Measurements from ENCODE around the gene PPIP5K1.

The PPIP5K1 gene

DNA sequence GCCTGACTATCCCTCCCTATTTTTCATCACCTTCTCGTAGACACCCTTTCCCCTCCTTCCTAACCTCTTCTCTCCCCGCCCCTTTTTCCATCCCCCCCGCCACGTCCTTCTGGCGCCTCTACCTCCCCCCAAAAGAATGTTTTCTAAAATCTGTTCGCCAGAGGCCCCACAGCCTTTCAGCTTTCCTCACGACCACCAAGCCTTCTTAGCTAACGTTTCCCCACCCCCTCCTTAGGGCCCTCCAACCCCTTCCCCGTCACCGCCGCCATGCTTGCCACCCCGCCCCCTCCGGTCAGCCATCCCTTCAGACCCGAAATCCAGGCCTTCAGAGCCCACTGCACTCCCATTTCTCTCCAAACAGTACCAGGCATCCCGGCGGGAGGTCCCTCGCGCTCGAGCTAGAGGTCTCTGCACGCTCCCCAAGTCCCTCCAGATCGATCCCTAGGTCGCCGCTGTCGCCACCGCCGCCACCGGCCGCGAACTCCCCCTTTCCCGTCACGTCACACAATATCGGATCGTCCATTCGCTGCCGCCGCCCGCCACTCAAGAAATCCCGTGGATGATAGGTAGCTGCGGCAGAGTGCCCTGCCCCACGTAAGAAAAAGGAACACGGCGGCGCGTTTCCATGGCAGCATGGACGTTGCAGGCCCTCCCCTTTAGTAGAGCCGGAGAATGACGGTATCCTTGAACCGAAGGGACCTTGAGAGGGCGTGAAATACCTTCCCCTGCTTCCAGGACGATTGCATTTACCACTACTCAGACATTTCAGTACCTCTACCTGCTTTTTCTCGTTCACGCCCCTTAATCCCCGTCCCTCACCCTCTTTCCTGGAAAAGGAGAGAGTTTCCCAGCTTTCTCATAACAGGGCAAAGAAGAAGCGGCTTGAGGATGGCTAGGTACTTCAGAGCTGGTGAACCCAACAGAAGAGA is 97.1 kb downstream of the PPIP5K1 start, which contains the start of gene TP53BP1:
Gene TP53BP1, minus strand, starts transcription at position 484 of the 929 bp plus-strand sequence. Its CDS starts 113 bp downstream, at position 371.
- ChIA-PET POLR2A (ENCODE audit: low non-redundant PET) (no interaction called here), CTCF (interaction anchor here (0.7 to 1.1 kb wide), 3 partner anchors 18 to 117 kb away, joined by 3 to 6 read pairs (median 4); no protein-coding TSS in a partner anchor)
- DNase-seq (ENCODE audit: low spot score) = peak; percentile 99
- TF ChIP-seq, protein P1, sequence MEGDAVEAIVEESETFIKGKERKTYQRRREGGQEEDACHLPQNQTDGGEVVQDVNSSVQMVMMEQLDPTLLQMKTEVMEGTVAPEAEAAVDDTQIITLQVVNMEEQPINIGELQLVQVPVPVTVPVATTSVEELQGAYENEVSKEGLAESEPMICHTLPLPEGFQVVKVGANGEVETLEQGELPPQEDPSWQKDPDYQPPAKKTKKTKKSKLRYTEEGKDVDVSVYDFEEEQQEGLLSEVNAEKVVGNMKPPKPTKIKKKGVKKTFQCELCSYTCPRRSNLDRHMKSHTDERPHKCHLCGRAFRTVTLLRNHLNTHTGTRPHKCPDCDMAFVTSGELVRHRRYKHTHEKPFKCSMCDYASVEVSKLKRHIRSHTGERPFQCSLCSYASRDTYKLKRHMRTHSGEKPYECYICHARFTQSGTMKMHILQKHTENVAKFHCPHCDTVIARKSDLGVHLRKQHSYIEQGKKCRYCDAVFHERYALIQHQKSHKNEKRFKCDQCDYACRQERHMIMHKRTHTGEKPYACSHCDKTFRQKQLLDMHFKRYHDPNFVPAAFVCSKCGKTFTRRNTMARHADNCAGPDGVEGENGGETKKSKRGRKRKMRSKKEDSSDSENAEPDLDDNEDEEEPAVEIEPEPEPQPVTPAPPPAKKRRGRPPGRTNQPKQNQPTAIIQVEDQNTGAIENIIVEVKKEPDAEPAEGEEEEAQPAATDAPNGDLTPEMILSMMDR (conservative IDR thresholded peaks at IDR 0.05; ENCODE audit: low read depth) = no peak
- peak within 1 kb of the TSS; percentile 66 for H3K27ac ChIP-seq

DNA sequence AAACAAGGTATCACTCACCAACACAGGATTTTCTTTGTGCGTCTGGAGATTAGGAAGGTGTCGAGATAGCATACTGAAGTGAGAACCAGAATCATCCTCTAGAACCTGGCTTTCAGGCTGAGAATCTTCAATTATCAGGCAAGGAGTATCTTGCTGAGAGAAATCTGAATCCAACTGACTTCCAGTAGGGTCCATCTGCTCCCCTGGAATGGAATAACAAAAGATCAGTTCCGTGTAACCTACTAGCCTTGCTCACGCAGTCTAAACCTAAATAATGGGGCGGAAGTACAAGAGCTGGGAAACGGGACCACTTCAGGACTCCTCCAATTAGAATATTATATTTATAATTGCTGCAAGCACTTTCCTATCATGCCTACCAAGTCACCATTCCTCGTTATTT is 97.7 kb downstream of the PPIP5K1 start:
- H3K27ac ChIP-seq = peak overlapping the region; percentile 66
- no peak for DNase-seq (ENCODE audit: low spot score)
- TF ChIP-seq, protein P1 (conservative IDR thresholded peaks at IDR 0.05; ENCODE audit: low read depth) = no peak
- ChIA-PET CTCF (no interaction called here), POLR2A (ENCODE audit: low non-redundant PET) (no interaction called here)

DNA sequence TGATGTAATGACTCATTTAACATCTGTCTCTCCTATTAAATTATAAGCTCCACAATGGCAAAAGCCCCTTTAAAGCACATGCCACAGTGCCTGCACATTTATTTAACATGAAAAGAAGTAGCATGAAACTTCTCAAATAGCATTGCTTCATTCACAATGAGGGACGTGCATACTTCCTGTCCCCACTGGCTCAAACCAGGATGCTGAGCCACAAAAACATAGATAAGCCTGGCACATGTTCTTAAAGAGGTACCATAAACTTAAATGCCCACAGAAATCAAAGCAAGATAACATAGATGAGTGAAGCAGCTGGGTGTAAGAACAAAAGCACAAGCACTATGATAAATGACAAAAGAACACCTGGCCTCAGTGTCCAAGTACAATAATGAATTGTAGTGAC is 100.8 kb downstream of the PPIP5K1 start:
- no peak for DNase-seq (ENCODE audit: low spot score)
- TF ChIP-seq, protein P1 (conservative IDR thresholded peaks at IDR 0.05; ENCODE audit: low read depth) = no peak
- H3K27ac ChIP-seq = no peak overlapping the region
- ChIA-PET CTCF (interaction anchor here (0.7 kb wide), 1 partner anchor 51 kb away, joined by 4 read pairs; no protein-coding TSS in a partner anchor), POLR2A (ENCODE audit: low non-redundant PET) (no interaction called here)

DNA sequence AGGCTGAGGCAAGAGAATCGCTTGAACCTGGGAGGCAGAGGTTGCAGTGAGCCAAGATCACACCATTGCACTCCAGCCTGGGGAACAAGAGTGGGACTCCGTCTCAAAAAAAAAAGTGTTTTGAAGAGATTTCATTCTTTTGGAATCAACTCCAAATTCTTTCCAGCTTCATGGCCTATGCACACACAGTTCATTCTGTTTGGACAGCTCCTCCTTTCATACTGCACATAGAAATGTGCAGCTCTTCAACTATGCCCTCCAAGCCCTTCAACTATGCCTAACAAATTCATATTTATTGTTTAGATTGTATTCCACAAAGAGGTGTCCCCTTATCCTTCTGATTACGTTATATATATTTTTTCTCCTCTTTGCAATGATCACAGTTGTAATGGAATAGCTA is 101.2 kb downstream of the PPIP5K1 start:
- POLR2A ChIA-PET (ENCODE audit: low non-redundant PET) = no interaction called here
- CTCF ChIA-PET = interaction anchor here (0.6 to 0.7 kb wide), 2 partner anchors 52 to 170 kb away, joined by 3 to 4 read pairs; no protein-coding TSS in a partner anchor
- TF ChIP-seq, protein P1 (conservative IDR thresholded peaks at IDR 0.05; ENCODE audit: low read depth) = no peak
- DNase-seq (ENCODE audit: low spot score) = no peak
- no peak overlapping the region for H3K27ac ChIP-seq

DNA sequence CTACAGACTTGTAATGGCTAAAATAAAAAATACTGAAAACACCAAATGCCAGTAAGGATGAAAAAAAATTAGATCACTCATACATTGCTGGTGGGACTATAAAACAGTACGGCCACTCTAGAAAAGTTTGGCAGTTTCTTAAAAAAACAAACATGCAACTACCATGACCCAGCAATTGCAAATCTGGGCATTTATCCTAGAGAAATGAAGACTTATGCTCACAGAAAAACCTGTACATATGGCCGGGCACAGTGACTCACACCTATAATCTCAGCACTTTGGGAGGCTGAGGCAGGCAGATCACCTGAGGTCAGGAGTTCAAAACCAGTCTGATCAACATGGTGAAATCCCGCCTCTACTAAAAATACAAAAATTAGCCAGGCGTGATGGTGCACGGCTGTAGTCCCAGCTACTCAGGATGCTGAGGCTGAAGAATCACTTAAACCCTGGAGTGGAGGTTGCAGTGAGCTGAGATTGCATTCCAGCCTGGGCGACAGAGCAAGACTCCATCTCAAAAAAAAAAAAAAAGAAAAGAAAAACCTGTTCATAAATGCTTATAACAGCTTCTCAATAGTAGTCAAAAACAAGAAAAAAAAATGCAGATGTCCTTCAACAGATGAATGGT is 102.6 kb downstream of the PPIP5K1 start:
- no peak for DNase-seq (ENCODE audit: low spot score)
- ChIA-PET POLR2A (ENCODE audit: low non-redundant PET) (no interaction called here), CTCF (no interaction called here)
- H3K27ac ChIP-seq = no peak overlapping the region
- TF ChIP-seq, protein P1 (conservative IDR thresholded peaks at IDR 0.05; ENCODE audit: low read depth) = no peak

DNA sequence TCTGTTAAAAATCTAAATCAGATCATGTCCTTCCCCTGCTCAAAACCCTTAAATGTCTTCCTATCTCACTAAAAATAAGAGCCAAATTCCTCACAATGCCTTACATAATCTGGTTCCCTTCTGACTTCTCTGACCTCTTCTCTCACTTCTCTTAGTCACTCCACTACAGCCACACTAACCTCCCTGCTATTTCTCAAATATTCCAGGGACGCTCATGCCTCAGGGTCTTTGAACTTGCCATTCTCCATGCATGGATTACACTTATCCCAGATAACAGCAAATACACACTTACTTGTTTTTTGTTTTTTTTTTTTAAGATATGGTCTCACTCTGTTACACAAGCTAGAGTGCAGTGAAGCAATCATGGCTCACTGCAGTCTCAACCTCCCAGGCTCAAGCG is 105.6 kb downstream of the PPIP5K1 start:
- no peak for DNase-seq (ENCODE audit: low spot score)
- ChIA-PET POLR2A (ENCODE audit: low non-redundant PET) (no interaction called here), CTCF (no interaction called here)
- H3K27ac ChIP-seq = no peak overlapping the region
- TF ChIP-seq, protein P1 (conservative IDR thresholded peaks at IDR 0.05; ENCODE audit: low read depth) = no peak

Measured in RWPE1 (cell line).